T-helper 9 cell (primary cell): ENCODE measurements around the gene HNRNPDL.
A peak's percentile ranks its signal among the peaks of the same experiment; 100 is the strongest.

Source experiments
- DNase-seq: peaks from one replicate; pipeline ENCODE4 v3.0.0-alpha.2; 2020

The HNRNPDL gene

DNA sequence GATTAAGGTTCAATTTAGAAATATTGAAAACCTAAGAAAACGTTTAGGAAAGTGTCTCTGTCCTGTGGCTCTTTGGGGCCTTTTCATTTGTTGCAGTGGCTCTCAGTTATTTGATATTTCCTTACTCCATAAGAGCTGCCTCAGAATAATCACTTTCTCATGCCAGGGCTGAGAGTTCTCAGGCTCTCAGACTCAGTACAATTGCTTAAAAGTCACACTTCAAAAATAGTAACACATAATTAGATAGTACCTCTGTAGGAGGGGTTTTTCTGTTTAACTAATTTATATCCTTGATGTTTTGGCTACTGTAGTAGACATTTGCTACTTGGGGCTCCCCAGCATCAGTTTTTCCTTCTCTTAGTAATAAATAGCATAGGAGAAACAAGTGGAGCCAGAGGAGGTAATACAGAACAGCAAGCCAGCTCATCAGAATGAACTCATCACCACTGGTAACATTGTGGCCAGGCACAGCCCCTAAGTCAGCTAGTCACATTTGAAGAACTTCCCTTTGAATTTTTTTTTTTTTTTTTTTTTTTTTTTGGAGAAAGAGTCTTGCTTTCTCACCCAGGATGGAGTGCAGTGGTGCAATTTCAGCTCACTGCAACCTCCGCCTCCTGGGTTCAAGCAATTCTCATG, 48.5 kb downstream of the HNRNPDL start:
- DNase-seq, result no peak

DNA sequence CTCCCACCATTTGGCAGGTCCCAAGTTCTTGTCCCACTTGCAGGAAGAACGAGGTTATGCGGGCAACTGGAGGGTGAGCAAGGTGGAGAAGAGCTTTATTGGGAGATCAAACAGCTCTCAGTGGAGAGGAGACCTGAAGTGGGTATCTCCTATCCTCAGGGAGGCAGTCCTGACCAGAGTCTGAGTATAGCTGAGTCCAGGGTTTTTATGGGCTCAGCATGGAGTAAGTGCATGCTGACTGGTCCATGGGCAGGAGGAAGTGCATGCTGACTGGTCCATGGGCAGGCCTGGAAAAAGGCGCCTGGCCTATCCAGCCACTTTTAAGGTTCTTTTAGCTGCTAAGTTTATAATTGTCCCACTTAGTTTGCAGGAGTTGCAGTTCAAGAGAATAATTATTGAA, 49.0 kb downstream of the HNRNPDL start:
- DNase-seq, result no peak

DNA sequence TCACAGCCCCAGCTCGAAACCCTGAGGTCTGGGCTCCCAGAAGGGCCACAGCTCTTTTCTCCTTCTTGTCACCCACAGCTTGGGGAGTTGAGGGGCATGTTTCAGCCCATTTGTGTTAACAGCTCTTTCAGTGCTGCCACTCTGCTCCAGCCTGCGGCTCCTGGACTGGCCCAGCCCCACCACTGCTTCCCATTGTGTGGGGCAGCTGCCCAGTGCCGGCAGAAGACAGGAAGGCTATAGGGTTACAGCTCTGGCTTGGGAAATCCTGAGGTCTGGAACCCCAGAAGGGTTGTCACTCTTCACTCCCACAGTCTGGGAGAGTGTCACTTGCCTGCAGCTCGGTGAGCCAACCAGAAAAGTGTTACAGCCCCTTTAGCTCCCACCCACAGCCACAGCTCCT, 49.4 kb downstream of the HNRNPDL start:
- no peak for DNase-seq

DNA sequence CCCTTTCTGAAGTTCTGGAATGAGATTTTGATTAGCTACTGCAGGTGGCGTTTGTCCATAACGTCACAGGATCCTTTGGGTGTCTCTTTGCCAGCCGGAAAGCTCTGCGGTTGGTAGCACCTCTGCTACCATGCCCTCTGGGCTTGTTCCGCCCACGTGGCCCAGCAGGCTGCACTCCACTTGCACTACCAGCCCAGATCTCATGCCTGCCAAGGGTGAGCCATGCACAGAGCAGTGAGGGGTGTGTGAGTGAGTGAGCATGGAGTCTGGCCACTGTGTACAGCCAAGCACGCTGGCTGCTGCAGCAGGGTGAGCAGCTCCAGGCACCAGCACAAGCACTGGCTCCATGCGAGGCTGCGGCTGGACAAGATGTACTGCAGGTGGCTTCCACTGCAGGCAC, 49.9 kb downstream of the HNRNPDL start:
- no peak for DNase-seq

DNA sequence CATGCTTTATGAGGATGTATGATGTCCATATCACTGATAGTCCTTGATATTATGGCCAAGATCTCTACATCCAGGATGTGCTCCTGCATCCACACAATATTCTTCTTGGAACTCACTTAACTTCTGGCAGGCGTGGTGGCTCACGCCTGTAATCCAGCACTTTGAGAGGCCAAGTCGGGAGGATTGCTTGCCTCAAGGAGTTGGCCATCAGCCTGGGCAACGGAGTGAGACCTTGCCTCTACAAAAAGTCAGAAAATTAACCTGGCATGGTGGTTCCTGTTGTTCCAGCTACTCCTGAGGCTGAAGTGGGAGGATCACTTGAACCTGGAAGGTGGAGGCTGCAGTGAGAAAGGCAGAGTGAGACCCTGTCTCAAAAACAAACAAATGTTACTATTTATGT, 54.2 kb downstream of the HNRNPDL start:
- no peak for DNase-seq

DNA sequence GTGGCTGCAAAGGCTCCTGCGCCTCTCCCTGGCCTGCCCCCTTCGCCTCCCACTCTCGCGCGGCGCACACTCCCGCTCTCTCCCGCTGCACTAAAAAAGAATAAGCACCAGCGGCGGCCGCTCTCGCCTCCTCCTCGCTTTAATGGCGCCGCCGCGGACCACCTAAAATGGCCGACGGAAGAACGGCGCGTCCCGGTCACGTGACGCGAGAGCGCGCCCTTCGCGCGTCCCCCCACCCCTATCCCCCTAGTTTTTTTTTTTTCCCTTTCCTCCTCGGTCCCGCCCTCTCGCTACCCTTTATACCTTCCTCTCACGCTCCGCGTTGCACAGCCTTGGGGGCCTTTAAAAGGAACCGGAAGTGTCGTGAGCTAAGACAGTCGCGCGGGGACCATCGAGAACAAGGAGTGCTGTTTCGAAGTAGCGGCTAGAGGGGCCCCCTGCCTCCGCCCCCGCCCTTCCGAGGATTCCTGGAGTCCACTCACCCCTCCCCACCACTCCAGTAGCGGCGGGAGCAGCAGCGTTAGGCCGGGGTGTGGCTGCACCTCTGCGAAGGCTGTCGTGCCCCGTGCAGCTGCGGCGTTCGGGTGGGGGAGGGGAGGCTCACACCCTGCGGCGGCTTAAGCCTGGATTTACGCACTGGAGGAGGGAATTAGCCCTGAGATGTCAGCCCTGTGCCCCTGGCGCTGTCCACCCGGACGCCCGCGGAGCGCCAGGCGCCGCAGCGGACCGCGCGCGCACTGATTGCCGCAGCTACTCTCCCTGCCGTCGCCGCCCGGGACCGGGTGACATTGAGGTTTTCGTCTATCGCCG, 56.2 kb downstream of the HNRNPDL start, which contains the start of gene HNRNPD:
TSS of gene HNRNPD (minus strand) at position 176 of the 810 bp plus-strand sequence. CDS start 313 bp downstream, outside the sequence.
- peak; percentile 79 for DNase-seq

DNA sequence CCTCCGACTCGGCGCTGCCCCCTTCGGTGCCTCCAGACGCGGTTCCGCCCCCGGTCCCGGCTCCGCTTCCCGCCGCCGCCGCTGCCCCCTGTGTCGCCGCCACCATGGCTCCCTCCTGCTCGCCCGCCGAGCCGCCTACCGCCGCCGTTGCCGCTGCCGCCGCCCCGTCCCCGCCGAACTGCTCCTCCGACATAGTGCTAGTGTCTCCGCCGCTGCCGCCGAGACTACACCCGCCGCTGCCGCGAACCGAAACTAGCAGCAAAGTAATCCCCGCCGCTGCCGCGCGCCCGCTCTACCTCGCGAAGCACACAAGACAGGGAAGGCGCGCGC, 56.8 kb downstream of the HNRNPDL start:
- DNase-seq, result no peak
